ENCODE measurements around the gene GIPR.

- no peak for TF ChIP-seq CTCF (IDR thresholded peaks at IDR 0.05)
- TF ChIP-seq POLR2A (IDR thresholded peaks at IDR 0.05) = no peak
- peak; percentile 51 to 68 for TF ChIP-seq POLR2AphosphoS5 (IDR thresholded peaks at IDR 0.05; ENCODE audit: insufficient read depth in 1 of 2, low read depth in 1 of 2)
These were observed 35.4 kb upstream of the GIPR start for GRCh38 chr19:45632468-45633196.

All from vagina (tissue), 2 donors.